NCI-H2171 (cell line): ENCODE results near the gene PHRF1.

ENCODE experiments used
- DNase-seq: peaks from one replicate; lab custom pipeline; 2025; lab: John Stamatoyannopoulos, UW

Gene PHRF1

GRCh38 chr11:614623-615503 is 38.6 kb downstream of the PHRF1 start:
- no peak for DNase-seq

GRCh38 chr11:615504-616319 is 39.4 kb downstream of the PHRF1 start, which contains the start of gene IRF7:
IRF7 (minus strand) TSS chr11:615950; CDS start chr11:615364, 586 bp downstream.
- DNase-seq, result peak; percentile 44

- DNase-seq, result no peak
Observed at GRCh38 chr11:616320-617198, 40.3 kb downstream of the PHRF1 start.

- DNase-seq, result no peak
Observed at GRCh38 chr11:617199-617911, 41.1 kb downstream of the PHRF1 start.

- DNase-seq, result no peak
Observed at GRCh38 chr11:617912-618682, 41.8 kb downstream of the PHRF1 start.

GRCh38 chr11:618856-619627 is 42.8 kb downstream of the PHRF1 start:
- DNase-seq, result no peak

GRCh38 chr11:619628-620050 is 43.4 kb downstream of the PHRF1 start:
- DNase-seq, result no peak

GRCh38 chr11:620201-620600 is 43.9 kb downstream of the PHRF1 start:
- DNase-seq, result no peak

GRCh38 chr11:620935-621814 is 44.9 kb downstream of the PHRF1 start:
- DNase-seq, result no peak

GRCh38 chr11:621838-622237 is 45.6 kb downstream of the PHRF1 start:
- DNase-seq, result no peak

- no peak for DNase-seq
Observed at GRCh38 chr11:623349-623869, 47.1 kb downstream of the PHRF1 start.

GRCh38 chr11:623999-624704 is 47.9 kb downstream of the PHRF1 start:
- no peak for DNase-seq

GRCh38 chr11:624705-625635 is 48.7 kb downstream of the PHRF1 start, which contains the start of gene CDHR5:
CDHR5 (minus strand) TSS chr11:624955; CDS start chr11:624902, 53 bp downstream.
- DNase-seq, result no peak

GRCh38 chr11:625636-626268 is 49.5 kb downstream of the PHRF1 start:
- DNase-seq, result no peak

- no peak for DNase-seq
Observed at GRCh38 chr11:626475-627307, 50.4 kb downstream of the PHRF1 start, which contains the start of gene SCT. SCT (minus strand) TSS chr11:627181; CDS start chr11:627143, 38 bp downstream.
